WTC11 (cell line): Measurements from ENCODE around the gene RNASE11. TPM values are rescaled to one million over a fixed set of nuclear protein-coding genes. Genes with fewer than 3 reads are reported as not detected.

ENCODE experiments used
- ATAC-seq: fragments of 200-7000 bp; cut with Tn5 transposase; 2 replicates; pipeline ENCODE4 v1.10.0; 2021; ENCODE audit warnings: mild to moderate bottlenecking, moderate library complexity
- CTCF ChIA-PET: fragments of 300-600 bp; sonication (Branson Sonifier 250); formaldehyde crosslinking; loops from one replicate; lab custom pipeline; 2021; ENCODE audit warnings: antibody characterized with exemption; lab: Charles Lee
- POLR2A ChIA-PET: fragments of 350-600 bp; sonication (Branson Sonifier 250); formaldehyde crosslinking; loops from one replicate; lab custom pipeline; 2021; ENCODE audit warnings: antibody characterized with exemption; lab: Charles Lee
- DNase-seq: peaks from one replicate; pipeline ENCODE4 v3.0.0; 2021; ENCODE audit warnings: low spot score
- H3K27ac Mint-ChIP-seq: 2 replicates; pipeline ENCODE4 v1.8.0; 2021; ENCODE audit warnings: mixed read lengths
- H3K27me3 Mint-ChIP-seq: 2 replicates; pipeline ENCODE4 v1.8.0; 2021; ENCODE audit warnings: low read depth, mild to moderate bottlenecking, moderate library complexity, mixed read lengths
- H3K36me3 Mint-ChIP-seq: 2 replicates; pipeline ENCODE4 v1.8.0; 2021; ENCODE audit warnings: mixed read lengths
- H3K4me1 Mint-ChIP-seq: 2 replicates; pipeline ENCODE4 v1.8.0; 2022; ENCODE audit warnings: mixed read lengths
- H3K4me3 Mint-ChIP-seq: 2 replicates; pipeline ENCODE4 v1.8.0; 2021; ENCODE audit warnings: mild to moderate bottlenecking, moderate library complexity, mixed read lengths
- H3K9me3 Mint-ChIP-seq: 2 replicates; pipeline ENCODE4 v1.8.0; 2021; ENCODE audit warnings: mixed read lengths
- ELF4 ChIP-seq: sonication (generic); formaldehyde crosslinking; IDR thresholded peaks from 2 replicates; pipeline ENCODE4 v1.8.1; 2022; ENCODE audit warnings: low read depth, mild to moderate bottlenecking, moderate library complexity, missing genetic modification reagents
- GTF2I ChIP-seq: fragments of 250-450 bp; sonication (Bioruptor Pico); conservative IDR thresholded peaks from 2 replicates; pipeline ENCODE4 v1.4.0; 2021; ENCODE audit warnings: mild to moderate bottlenecking
- JUN ChIP-seq: sonication (generic); formaldehyde crosslinking; IDR thresholded peaks from 2 replicates; pipeline ENCODE4 v1.8.0; 2023; ENCODE audit warnings: mild to moderate bottlenecking, missing genetic modification reagents
- NFE2L1 ChIP-seq: sonication (generic); formaldehyde crosslinking; IDR thresholded peaks from 2 replicates; pipeline ENCODE4 v1.8.1; 2023; ENCODE audit warnings: missing genetic modification reagents
- NR1H2 ChIP-seq: sonication (generic); formaldehyde crosslinking; IDR thresholded peaks from 2 replicates; pipeline ENCODE4 v1.9.0; 2021; ENCODE audit warnings: mild to moderate bottlenecking, moderate library complexity, missing genetic modification reagents
- PRRX2 ChIP-seq: fragments of 250-450 bp; sonication (Bioruptor Pico); IDR thresholded peaks from 2 replicates; pipeline ENCODE4 v1.8.0; 2021; ENCODE audit warnings: mild to moderate bottlenecking
- RORB ChIP-seq: fragments of 250-450 bp; sonication (Bioruptor Pico); IDR thresholded peaks from 2 replicates; pipeline ENCODE4 v1.9.0; 2021; ENCODE audit warnings: mild to moderate bottlenecking
- SOX15 ChIP-seq: fragments of 250-450 bp; sonication (Bioruptor Pico); IDR thresholded peaks from 2 replicates; pipeline ENCODE4 v1.9.0; 2021; ENCODE audit warnings: mild to moderate bottlenecking
- TCF7 ChIP-seq: sonication (generic); formaldehyde crosslinking; IDR thresholded peaks from 2 replicates; pipeline ENCODE4 v1.8.0; 2022; ENCODE audit warnings: mild to moderate bottlenecking, low read depth, missing genetic modification reagents, moderate library complexity
- TP53 ChIP-seq: sonication (generic); formaldehyde crosslinking; IDR thresholded peaks from 2 replicates; pipeline ENCODE4 v1.8.1; 2023; ENCODE audit warnings: mild to moderate bottlenecking, missing genetic modification reagents
- ZNF121 ChIP-seq: sonication (generic); formaldehyde crosslinking; IDR thresholded peaks from 2 replicates; pipeline ENCODE4 v1.8.0; 2023; ENCODE audit warnings: missing genetic modification reagents
- ZNF138 ChIP-seq: sonication (generic); formaldehyde crosslinking; conservative IDR thresholded peaks from 2 replicates; pipeline ENCODE4 v1.8.1; 2022; ENCODE audit warnings: mild to moderate bottlenecking, moderate library complexity, missing genetic modification reagents
- ZNF219 ChIP-seq: sonication (generic); formaldehyde crosslinking; IDR thresholded peaks from 2 replicates; pipeline ENCODE4 v1.8.0; 2023; ENCODE audit warnings: missing genetic modification reagents, mild to moderate bottlenecking, borderline replicate concordance
- ZNF317 ChIP-seq: sonication (generic); formaldehyde crosslinking; IDR thresholded peaks from 2 replicates; pipeline ENCODE4 v1.8.1; 2023; ENCODE audit warnings: low read depth, mild to moderate bottlenecking, moderate library complexity, missing genetic modification reagents, borderline replicate concordance
- ZNF416 ChIP-seq: fragments of 250-450 bp; sonication (Bioruptor Pico); IDR thresholded peaks from 2 replicates; pipeline ENCODE4 v1.9.0; 2021; ENCODE audit warnings: mild to moderate bottlenecking, inconsistent platforms
- total RNA-seq: library from RNA; stranded (reverse); gene quantifications from 3 replicates; pipeline ENCODE4 v1.2.3, GENCODE V29; 2021
- TF ChIP-seq, protein P1 (sequence below): sonication (generic); formaldehyde crosslinking; IDR thresholded peaks from 2 replicates; pipeline ENCODE4 v1.8.0; 2022; ENCODE audit warnings: mild to moderate bottlenecking, missing genetic modification reagents
- TF ChIP-seq, protein P2 (sequence below): sonication (generic); formaldehyde crosslinking; IDR thresholded peaks from 2 replicates; pipeline ENCODE4 v1.8.0; 2023; ENCODE audit warnings: missing genetic modification reagents, mild to moderate bottlenecking, borderline replicate concordance
- TF ChIP-seq, protein P3 (sequence below): sonication (generic); formaldehyde crosslinking; conservative IDR thresholded peaks from 2 replicates; pipeline ENCODE4 v1.8.1; 2022; ENCODE audit warnings: mild to moderate bottlenecking, missing genetic modification reagents
- TF ChIP-seq, protein P4 (sequence below): sonication (generic); formaldehyde crosslinking; IDR thresholded peaks from 2 replicates; pipeline ENCODE4 v1.8.1; 2022; ENCODE audit warnings: missing genetic modification reagents, borderline replicate concordance
- TF ChIP-seq, protein P5 (sequence below): fragments of 250-450 bp; sonication (Bioruptor Pico); IDR thresholded peaks from 2 replicates; pipeline ENCODE4 v2.1.2; 2022; ENCODE audit warnings: mild to moderate bottlenecking, moderate library complexity
- TF ChIP-seq, protein P6 (sequence below): sonication (generic); formaldehyde crosslinking; IDR thresholded peaks from 2 replicates; pipeline ENCODE4 v1.8.1; 2023; ENCODE audit warnings: mild to moderate bottlenecking, missing genetic modification reagents, moderate library complexity

RNASE11 gene
- total RNA-seq, 1 experiment from 2014 or later, result not detected

DNA sequence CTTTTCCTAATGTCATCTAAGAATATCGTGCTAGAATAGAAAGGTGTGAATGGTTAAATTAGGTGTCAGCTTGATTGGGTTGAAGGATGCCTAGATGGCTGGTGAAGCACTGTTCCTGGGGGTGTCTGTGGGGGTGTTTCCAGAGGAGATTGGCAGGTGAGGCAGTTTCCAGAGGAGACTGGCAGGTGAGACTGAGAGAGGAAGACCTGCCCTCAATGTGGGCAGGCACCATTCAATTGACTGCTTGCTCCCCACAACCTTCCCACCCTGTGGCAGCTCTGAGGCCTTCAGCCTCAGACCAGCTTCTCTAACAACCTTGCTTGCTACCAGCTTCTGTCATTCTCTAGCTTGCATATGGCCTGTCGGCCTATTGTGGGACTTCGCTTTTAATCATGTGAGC lies 36.2 kb downstream of the RNASE11 start:
- no peaks in the 10 kb centered on the region for H3K36me3 Mint-ChIP-seq
- H3K27ac Mint-ChIP-seq, result no peak overlapping the region
- H3K4me1 Mint-ChIP-seq, result peaks cover 9% of the 10 kb centered on the region
- no peaks in the 10 kb centered on the region for H3K27me3 Mint-ChIP-seq
- peaks cover 4% of the 10 kb centered on the region for H3K9me3 Mint-ChIP-seq
- no peak overlapping the region for H3K4me3 Mint-ChIP-seq
- ATAC-seq, result peak; percentile 82
- POLR2A ChIA-PET, result no interaction called here
- CTCF ChIA-PET, result no interaction called here
- TF ChIP-seq PRRX2 (CRISPR knock-in tag) (no peak), TCF7 (CRISPR knock-in tag) (no peak), ZNF219 (CRISPR knock-in tag) (no peak), JUN (CRISPR knock-in tag) (no peak), GTF2I (no peak), ZNF317 (no peak), ELF4 (no peak)
- TF ChIP-seq, protein P1, sequence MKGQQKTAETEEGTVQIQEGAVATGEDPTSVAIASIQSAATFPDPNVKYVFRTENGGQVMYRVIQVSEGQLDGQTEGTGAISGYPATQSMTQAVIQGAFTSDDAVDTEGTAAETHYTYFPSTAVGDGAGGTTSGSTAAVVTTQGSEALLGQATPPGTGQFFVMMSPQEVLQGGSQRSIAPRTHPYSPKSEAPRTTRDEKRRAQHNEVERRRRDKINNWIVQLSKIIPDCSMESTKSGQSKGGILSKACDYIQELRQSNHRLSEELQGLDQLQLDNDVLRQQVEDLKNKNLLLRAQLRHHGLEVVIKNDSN, result no peak
- TF ChIP-seq, protein P2, sequence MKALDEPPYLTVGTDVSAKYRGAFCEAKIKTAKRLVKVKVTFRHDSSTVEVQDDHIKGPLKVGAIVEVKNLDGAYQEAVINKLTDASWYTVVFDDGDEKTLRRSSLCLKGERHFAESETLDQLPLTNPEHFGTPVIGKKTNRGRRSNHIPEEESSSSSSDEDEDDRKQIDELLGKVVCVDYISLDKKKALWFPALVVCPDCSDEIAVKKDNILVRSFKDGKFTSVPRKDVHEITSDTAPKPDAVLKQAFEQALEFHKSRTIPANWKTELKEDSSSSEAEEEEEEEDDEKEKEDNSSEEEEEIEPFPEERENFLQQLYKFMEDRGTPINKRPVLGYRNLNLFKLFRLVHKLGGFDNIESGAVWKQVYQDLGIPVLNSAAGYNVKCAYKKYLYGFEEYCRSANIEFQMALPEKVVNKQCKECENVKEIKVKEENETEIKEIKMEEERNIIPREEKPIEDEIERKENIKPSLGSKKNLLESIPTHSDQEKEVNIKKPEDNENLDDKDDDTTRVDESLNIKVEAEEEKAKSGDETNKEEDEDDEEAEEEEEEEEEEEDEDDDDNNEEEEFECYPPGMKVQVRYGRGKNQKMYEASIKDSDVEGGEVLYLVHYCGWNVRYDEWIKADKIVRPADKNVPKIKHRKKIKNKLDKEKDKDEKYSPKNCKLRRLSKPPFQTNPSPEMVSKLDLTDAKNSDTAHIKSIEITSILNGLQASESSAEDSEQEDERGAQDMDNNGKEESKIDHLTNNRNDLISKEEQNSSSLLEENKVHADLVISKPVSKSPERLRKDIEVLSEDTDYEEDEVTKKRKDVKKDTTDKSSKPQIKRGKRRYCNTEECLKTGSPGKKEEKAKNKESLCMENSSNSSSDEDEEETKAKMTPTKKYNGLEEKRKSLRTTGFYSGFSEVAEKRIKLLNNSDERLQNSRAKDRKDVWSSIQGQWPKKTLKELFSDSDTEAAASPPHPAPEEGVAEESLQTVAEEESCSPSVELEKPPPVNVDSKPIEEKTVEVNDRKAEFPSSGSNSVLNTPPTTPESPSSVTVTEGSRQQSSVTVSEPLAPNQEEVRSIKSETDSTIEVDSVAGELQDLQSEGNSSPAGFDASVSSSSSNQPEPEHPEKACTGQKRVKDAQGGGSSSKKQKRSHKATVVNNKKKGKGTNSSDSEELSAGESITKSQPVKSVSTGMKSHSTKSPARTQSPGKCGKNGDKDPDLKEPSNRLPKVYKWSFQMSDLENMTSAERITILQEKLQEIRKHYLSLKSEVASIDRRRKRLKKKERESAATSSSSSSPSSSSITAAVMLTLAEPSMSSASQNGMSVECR, result no peak
- TF ChIP-seq, protein P3, sequence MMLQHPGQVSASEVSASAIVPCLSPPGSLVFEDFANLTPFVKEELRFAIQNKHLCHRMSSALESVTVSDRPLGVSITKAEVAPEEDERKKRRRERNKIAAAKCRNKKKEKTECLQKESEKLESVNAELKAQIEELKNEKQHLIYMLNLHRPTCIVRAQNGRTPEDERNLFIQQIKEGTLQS (CRISPR knock-in tag), result no peak
- DNase-seq, result no peak

DNA sequence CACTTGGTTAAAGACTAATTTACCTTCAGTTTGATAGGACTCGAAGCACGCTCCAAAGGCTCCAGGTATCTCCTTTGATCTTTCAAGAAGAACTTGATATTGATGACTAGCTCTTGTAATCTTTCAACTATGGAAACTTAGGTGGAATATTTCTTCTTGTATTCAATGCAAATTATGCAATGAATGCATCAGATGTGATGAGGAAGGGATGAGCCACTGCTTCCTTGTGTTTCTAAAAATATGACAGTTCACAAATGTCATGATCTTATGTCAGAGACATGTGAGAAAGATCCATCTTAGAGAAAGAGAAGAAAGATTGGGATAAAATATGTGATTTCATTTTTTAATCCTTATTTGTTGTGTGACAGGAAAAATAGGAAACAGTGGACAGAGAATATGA lies 36.9 kb downstream of the RNASE11 start:
- TF ChIP-seq NFE2L1 (CRISPR knock-in tag) (no peak), TP53 (CRISPR knock-in tag) (no peak), NR1H2 (no peak), ZNF416 (CRISPR knock-in tag) (no peak), SOX15 (CRISPR knock-in tag) (no peak), RORB (CRISPR knock-in tag) (no peak), ZNF138 (CRISPR knock-in tag) (no peak), ZNF121 (no peak)
- TF ChIP-seq, protein P4, sequence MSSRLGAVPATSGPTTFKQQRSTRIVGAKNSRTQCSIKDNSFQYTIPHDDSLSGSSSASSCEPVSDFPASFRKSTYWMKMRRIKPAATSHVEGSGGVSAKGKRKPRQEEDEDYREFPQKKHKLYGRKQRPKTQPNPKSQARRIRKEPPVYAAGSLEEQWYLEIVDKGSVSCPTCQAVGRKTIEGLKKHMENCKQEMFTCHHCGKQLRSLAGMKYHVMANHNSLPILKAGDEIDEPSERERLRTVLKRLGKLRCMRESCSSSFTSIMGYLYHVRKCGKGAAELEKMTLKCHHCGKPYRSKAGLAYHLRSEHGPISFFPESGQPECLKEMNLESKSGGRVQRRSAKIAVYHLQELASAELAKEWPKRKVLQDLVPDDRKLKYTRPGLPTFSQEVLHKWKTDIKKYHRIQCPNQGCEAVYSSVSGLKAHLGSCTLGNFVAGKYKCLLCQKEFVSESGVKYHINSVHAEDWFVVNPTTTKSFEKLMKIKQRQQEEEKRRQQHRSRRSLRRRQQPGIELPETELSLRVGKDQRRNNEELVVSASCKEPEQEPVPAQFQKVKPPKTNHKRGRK (CRISPR knock-in tag), result no peak
- TF ChIP-seq, protein P5, sequence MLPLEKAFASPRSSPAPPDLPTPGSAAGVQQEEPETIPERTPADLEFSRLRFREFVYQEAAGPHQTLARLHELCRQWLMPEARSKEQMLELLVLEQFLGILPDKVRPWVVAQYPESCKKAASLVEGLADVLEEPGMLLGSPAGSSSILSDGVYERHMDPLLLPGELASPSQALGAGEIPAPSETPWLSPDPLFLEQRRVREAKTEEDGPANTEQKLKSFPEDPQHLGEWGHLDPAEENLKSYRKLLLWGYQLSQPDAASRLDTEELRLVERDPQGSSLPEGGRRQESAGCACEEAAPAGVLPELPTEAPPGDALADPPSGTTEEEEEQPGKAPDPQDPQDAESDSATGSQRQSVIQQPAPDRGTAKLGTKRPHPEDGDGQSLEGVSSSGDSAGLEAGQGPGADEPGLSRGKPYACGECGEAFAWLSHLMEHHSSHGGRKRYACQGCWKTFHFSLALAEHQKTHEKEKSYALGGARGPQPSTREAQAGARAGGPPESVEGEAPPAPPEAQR (CRISPR knock-in tag), result no peak
- TF ChIP-seq, protein P6, sequence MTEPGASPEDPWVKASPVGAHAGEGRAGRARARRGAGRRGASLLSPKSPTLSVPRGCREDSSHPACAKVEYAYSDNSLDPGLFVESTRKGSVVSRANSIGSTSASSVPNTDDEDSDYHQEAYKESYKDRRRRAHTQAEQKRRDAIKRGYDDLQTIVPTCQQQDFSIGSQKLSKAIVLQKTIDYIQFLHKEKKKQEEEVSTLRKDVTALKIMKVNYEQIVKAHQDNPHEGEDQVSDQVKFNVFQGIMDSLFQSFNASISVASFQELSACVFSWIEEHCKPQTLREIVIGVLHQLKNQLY (CRISPR knock-in tag), result no peak
- H3K4me3 Mint-ChIP-seq, result no peak overlapping the region
- H3K4me1 Mint-ChIP-seq, result peaks cover 2% of the 10 kb centered on the region
- no peak overlapping the region for H3K27ac Mint-ChIP-seq
- H3K9me3 Mint-ChIP-seq, result peaks cover 4% of the 10 kb centered on the region
- ATAC-seq, result no peak
- no peaks in the 10 kb centered on the region for H3K36me3 Mint-ChIP-seq
- H3K27me3 Mint-ChIP-seq, result no peaks in the 10 kb centered on the region
- DNase-seq, result no peak
- ChIA-PET CTCF (no interaction called here), POLR2A (no interaction called here)
